ENCODE data around the gene MRPL34.
A peak's percentile ranks its signal among the peaks of the same experiment; 100 is the strongest.

MRPL34 gene

DNA sequence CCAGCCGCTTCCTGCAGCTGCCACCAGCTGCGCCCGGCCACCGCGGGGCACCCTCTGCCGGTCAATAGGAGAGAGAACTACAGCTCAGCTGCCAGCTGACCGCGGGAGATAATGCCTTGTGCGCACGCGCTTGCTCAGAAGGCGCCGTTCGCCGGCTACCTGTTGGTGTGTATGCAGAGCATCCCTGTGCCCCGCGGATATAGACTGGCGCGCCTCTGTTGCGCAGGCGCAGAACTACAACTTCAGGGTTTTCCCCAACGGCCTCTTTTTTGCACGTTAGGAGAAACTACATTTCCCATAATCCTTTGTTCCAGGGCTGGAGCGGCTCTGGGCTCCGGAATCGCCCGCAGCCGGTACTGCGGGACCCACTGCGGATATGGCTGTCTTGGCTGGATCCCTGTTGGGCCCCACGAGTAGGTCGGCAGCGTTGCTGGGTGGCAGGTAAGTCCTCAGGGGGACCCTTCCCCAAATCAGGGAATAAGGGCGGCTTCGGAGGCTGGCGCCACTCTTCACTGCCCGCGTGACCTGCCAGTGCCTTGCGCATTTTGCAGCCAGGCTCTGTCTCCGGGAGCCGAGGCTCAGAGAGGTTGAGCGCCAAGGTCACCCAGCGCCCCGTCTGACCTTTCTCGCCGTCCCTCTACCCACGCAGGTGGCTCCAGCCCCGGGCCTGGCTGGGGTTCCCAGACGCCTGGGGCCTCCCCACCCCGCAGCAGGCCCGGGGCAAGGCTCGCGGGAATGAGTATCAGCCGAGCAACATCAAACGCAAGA, at the start of gene MRPL34:
MRPL34 (plus strand) TSS at position 356 of the 768 bp plus-strand sequence; CDS start at position 377, 21 bp downstream.
- peak within 1 kb of the TSS; percentile 77 to 81 for H3K4me3 ChIP-seq (replicated peaks in 1 of 2; ENCODE audit: low read depth in 2 of 2, low read length in 2 of 2)
- peak; percentile 99 for DNase-seq (ENCODE audit: low read depth in 2 of 2)
- peak; percentile 81 for TF ChIP-seq CTCF (IDR thresholded peaks at IDR 0.05; ENCODE audit: low read depth, low read length)

GRCh38 chr19:17256130-17256529, 49.5 kb upstream of the MRPL34 start:
- no peak overlapping the region for H3K4me3 ChIP-seq (replicated peaks in 1 of 2; ENCODE audit: low read depth in 2 of 2, low read length in 2 of 2)
- TF ChIP-seq CTCF (IDR thresholded peaks at IDR 0.05; ENCODE audit: low read depth, low read length), result no peak
- no peak for DNase-seq (ENCODE audit: low read depth in 2 of 2)

- no peak for TF ChIP-seq CTCF (IDR thresholded peaks at IDR 0.05; ENCODE audit: low read depth, low read length)
- peak in 1 of 2 donors; percentile 39 for DNase-seq (ENCODE audit: low read depth in 2 of 2)
- no peak overlapping the region for H3K4me3 ChIP-seq (replicated peaks in 1 of 2; ENCODE audit: low read depth in 2 of 2, low read length in 2 of 2)
These were observed 46.4 kb upstream of the MRPL34 start for GRCh38 chr19:17259118-17259780.

- no peak for DNase-seq (ENCODE audit: low read depth in 2 of 2)
- TF ChIP-seq CTCF (IDR thresholded peaks at IDR 0.05; ENCODE audit: low read depth, low read length), result no peak
- H3K4me3 ChIP-seq (replicated peaks in 1 of 2; ENCODE audit: low read depth in 2 of 2, low read length in 2 of 2), result no peak overlapping the region
These were observed 45.7 kb upstream of the MRPL34 start for GRCh38 chr19:17259934-17260333.

DNA sequence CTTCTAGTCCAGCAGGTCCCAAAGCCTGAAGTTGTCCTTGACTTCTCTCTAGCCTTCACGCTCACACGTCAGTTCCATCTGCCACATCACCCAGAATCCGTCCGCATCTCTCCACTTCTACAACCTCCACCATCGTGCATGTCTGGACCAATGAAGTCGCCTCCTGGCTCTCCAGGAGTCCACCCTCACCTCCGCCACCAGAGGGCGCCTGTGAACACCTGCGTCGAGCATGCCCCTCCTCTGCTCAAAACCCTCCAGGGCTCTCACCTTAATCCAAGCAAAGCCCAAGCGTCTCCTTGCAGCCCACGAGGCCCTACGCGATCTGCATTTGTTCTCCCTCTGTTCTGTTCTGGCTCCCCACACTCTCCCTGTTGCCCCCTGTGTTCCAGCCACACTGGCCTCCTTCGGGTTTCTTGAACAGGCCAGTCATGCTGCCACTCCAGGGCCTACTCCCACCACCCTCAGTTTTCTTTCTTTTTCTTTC, 44.8 kb upstream of the MRPL34 start:
- TF ChIP-seq CTCF (IDR thresholded peaks at IDR 0.05; ENCODE audit: low read depth, low read length), result peak; percentile 92
- no peak overlapping the region for H3K4me3 ChIP-seq (replicated peaks in 1 of 2; ENCODE audit: low read depth in 2 of 2, low read length in 2 of 2)
- peak; percentile 82 to 83 for DNase-seq (ENCODE audit: low read depth in 2 of 2)

DNA sequence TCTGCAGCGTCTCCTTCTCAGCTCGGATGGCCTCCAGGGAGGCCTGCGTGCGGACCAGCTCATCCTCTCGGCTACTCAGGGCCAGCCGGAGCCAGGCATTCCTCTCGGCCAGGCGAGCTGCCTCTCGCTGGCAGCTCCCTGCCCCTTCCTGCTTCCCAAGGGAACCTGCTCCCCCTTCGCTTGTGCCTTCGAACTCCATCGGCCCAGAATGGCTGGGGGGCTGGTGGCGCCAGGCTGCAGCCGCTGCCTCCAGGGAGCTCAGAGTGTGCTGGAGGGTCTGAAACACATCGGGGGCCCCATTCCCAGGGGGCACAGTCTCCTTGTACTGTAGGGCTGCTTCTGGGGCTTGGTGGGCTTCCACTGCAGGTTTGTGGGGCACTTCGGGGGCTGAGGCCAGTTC, 43.1 kb upstream of the MRPL34 start:
- TF ChIP-seq CTCF (IDR thresholded peaks at IDR 0.05; ENCODE audit: low read depth, low read length), result no peak
- DNase-seq (ENCODE audit: low read depth in 2 of 2), result no peak
- no peak overlapping the region for H3K4me3 ChIP-seq (replicated peaks in 1 of 2; ENCODE audit: low read depth in 2 of 2, low read length in 2 of 2)

Measured in cardiac fibroblast (primary cell).